AG08395 (cell line): Measurements from ENCODE around the gene BROX.

Source experiments
- DNase-seq: peaks from one replicate; pipeline ENCODE4 v3.0.0; 2012; ENCODE audit warnings: mixed read lengths, low spot score

BROX gene

DNA sequence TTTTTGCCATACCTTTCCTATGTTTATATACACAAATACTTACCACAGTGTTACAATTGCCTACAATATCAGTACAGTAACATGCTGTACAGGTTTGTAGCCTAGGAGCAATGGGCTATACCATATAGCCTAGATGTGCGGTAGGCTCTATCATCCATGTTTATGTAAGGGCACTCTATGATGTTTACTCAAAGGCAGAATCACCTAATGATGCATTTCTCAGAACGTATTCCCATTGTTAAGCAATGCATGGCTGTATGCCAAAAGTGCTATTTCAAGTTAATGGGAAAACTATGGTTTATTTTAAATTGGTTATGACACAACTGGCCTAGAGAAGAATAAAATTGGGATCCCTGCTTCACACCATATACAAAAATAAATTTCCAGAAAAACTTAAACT, 65.6 kb downstream of the BROX start:
- DNase-seq = no peak

DNA sequence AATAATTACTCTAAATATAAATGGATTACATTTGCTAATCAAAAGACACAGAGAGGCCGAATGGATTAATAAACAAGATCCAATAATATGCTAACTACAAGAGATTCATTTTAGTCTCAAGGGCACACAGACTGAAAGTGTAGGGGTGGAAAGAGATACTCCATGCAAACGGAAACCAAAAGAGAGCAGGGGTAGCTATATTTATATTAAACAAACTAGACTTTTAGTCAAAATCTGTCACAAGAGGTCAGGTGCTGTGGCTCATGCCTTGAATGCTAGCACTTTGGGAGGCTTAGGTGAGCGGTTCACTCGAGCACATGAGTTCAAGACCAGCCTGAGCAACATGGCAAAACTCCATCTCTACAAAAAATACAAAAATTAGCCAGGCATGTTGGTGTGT, 68.9 kb downstream of the BROX start:
- no peak for DNase-seq

DNA sequence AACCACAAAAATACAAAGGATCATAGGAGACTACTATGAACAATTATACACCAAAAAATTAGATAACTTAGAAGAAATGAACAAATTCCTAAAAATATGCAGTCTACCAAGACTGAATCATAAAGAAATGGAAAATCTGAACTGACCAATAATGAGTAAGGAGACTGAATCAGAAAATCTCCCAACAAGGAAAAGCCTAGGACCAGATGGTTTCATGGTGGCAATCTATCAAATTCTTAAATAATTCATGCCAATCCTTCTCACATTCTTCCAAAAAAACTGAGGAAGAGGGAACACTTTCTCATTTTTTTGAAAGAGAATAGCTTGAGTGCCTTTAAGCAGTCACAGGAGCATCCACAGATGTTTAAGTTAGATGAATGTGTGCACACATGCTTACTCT, 70.7 kb downstream of the BROX start:
- no peak for DNase-seq

DNA sequence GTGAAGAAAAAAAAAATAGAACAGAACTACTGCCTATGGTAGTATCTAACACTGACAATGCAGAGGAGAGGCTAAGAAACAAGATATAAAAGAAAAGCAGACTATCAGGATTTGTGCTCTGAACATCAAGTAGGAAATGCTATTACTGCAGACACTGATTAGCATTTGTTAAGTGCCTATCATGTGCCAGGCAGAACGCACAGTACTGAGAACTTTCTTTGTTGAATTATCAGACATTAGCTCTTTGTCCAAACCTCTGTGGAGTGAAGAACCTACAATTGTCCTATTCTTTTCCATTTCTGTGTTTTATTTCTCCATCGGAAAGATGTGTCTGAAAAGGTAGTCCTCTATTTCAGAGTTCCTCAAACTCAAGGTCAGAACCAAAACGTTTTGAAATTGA, 72.0 kb downstream of the BROX start:
- no peak for DNase-seq
